Cardiac fibroblast (primary cell): ENCODE data around the gene CTTNBP2.

Source experiments
- DNase-seq, 2 donors: peaks; one replicate each; pipeline versions ENCODE4 v3.0.0 to v3.0.0-alpha.2; 2010; ENCODE audit warnings: low read depth in 2 of 2
- H3K4me3 ChIP-seq, 2 donors: replicated peaks in 1 of 2; 1 replicate in 1 of 2; 2 replicates in 1 of 2; pipeline ENCODE4 v1.5.1; 2011; ENCODE audit warnings: low read depth in 2 of 2, low read length in 2 of 2, mild to moderate bottlenecking in 2 of 2, moderate library complexity in 1 of 2
- TF ChIP-seq, protein P1 (sequence below): IDR thresholded peaks from one replicate; pipeline ENCODE4 v1.5.1; 2011; ENCODE audit warnings: low read depth, mild to moderate bottlenecking, low read length, inconsistent platforms

The CTTNBP2 gene

GRCh38 chr7:117901089-117901797, 28.0 kb upstream of the CTTNBP2 start:
- no peak overlapping the region for H3K4me3 ChIP-seq
- DNase-seq: no peak
- TF ChIP-seq, protein P1, sequence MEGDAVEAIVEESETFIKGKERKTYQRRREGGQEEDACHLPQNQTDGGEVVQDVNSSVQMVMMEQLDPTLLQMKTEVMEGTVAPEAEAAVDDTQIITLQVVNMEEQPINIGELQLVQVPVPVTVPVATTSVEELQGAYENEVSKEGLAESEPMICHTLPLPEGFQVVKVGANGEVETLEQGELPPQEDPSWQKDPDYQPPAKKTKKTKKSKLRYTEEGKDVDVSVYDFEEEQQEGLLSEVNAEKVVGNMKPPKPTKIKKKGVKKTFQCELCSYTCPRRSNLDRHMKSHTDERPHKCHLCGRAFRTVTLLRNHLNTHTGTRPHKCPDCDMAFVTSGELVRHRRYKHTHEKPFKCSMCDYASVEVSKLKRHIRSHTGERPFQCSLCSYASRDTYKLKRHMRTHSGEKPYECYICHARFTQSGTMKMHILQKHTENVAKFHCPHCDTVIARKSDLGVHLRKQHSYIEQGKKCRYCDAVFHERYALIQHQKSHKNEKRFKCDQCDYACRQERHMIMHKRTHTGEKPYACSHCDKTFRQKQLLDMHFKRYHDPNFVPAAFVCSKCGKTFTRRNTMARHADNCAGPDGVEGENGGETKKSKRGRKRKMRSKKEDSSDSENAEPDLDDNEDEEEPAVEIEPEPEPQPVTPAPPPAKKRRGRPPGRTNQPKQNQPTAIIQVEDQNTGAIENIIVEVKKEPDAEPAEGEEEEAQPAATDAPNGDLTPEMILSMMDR: no peak

GRCh38 chr7:117896339-117896738, 23.1 kb upstream of the CTTNBP2 start:
- no peak overlapping the region for H3K4me3 ChIP-seq
- no peak for DNase-seq

DNA sequence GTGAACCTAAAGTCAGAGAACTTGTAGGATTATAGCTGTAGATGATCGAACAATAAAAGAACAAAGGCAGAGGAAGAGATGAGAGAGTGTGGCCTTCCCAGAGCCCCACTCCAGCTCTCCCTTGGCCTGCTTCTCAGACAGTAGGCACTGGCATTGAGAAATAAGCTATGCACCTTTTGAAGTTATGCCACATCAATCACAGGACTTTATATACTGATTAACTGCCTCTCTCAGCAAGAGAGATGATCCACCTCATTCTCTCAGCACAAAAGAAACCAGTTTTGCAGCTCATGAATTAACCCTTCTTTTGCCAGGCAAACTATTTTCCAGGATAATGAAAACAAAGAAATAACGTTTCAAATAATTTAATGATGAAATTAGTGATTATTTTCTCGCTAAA, 22.0 kb upstream of the CTTNBP2 start:
- no peak for DNase-seq
- H3K4me3 ChIP-seq: no peak overlapping the region
- TF ChIP-seq, protein P1: no peak

More at GRCh38 chr7:117896339-117896738, 23.1 kb upstream of the CTTNBP2 start:
- TF ChIP-seq, protein P1: no peak

DNA sequence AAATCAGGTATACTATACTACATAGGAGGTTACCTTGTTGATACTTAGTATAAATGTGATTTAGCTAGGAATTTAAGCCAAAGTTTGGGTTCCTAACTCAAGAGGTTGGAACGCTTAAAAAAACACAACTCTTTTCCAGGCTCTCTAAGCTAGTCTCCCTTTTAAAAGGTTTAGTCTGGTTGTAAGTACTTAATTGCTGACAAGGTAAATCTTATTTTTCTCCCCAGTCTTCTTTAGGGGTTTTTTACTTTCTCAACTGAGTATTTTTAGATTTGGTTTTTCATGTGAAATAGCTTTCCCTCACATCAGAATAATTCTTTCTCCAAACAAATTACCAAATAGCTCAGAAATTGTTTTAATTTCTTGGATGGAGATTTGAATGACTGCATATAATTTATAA, 20.8 kb upstream of the CTTNBP2 start:
- no peak overlapping the region for H3K4me3 ChIP-seq
- no peak for DNase-seq
- TF ChIP-seq, protein P1: no peak

DNA sequence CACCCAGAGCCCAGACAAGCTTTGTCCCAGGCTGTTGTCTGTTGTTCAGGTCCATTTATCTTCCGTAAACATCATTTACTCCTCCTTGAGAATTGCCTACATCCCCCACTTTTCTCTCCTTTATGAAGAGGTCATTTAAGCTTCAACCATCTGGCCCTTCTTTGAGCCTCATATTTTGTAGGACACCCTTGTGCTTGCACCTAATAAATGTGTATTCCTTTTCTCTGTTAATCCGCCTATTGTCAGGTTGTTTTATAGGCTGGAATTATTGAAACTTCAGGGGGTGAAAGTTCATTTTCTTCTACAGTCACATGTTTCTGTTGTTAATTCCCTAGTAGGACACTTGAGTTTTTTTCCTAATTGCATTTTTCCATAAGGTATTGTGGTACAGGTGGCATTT, 19.6 kb upstream of the CTTNBP2 start:
- DNase-seq: no peak
- no peak overlapping the region for H3K4me3 ChIP-seq
- TF ChIP-seq, protein P1: no peak

- H3K4me3 ChIP-seq: no peak overlapping the region
- DNase-seq: no peak
- TF ChIP-seq, protein P1: no peak
These were observed 16.4 kb upstream of the CTTNBP2 start for GRCh38 chr7:117889611-117890010.

GRCh38 chr7:117888627-117889026, 15.4 kb upstream of the CTTNBP2 start:
- H3K4me3 ChIP-seq: no peak overlapping the region
- TF ChIP-seq, protein P1: no peak
- no peak for DNase-seq
